CD8-positive, alpha-beta memory T cell (primary cell): ENCODE results near the gene GSTO1. TPM values are rescaled to one million over a fixed set of nuclear protein-coding genes. Genes with fewer than 3 reads are reported as not detected.

Experiments used
- CTCF ChIA-PET: fragments of 350-600 bp; sonication (Branson Sonifier 250); formaldehyde crosslinking; loops from one replicate; lab custom pipeline; 2021; ENCODE audit warnings: antibody characterized with exemption; lab: Charles Lee
- POLR2A ChIA-PET: fragments of 350-600 bp; sonication (Branson Sonifier 250); formaldehyde crosslinking; loops from one replicate; lab custom pipeline; 2021; ENCODE audit warnings: antibody characterized with exemption; lab: Charles Lee
- DNase-seq, 5 donors: peaks; one replicate each; pipeline versions ENCODE4 v3.0.0 to v3.0.0-alpha.2; 2020 to 2022; ENCODE audit warnings: mixed read lengths in 1 of 5
- H3K27ac ChIP-seq: one replicate; pipeline ENCODE4 v1.7.0; 2013; ENCODE audit warnings: low read depth, mild to moderate bottlenecking, low read length, moderate library complexity
- H3K27me3 ChIP-seq: 2 replicates; pipeline ENCODE4 v1.7.0; 2013; ENCODE audit warnings: low read length, mild to moderate bottlenecking; ENCODE audit not compliant: insufficient read depth, poor library complexity, severe bottlenecking
- H3K36me3 ChIP-seq: 2 replicates; pipeline ENCODE4 v1.7.0; 2013; ENCODE audit warnings: mild to moderate bottlenecking, low read length, moderate library complexity; ENCODE audit not compliant: insufficient read depth
- H3K4me1 ChIP-seq: 2 replicates; pipeline ENCODE4 v1.7.0; 2013; ENCODE audit warnings: mild to moderate bottlenecking, low read length, moderate library complexity; ENCODE audit not compliant: insufficient read depth
- H3K4me3 ChIP-seq: 2 replicates; pipeline ENCODE4 v1.7.0; 2013; ENCODE audit warnings: mild to moderate bottlenecking, low read length
- H3K9me3 ChIP-seq: 2 replicates; pipeline ENCODE4 v1.7.0; 2013; ENCODE audit warnings: mild to moderate bottlenecking, low read length
- H3K27ac Mint-ChIP-seq, 8 donors: one replicate each; pipeline ENCODE4 v1.8.0; 2020 to 2021; ENCODE audit warnings: mixed read lengths in 8 of 8, mild to moderate bottlenecking in 6 of 8, inconsistent platforms in 3 of 8, moderate library complexity in 3 of 8
- H3K27me3 Mint-ChIP-seq, 2 donors: one replicate each; pipeline ENCODE4 v1.8.0; 2020 to 2021; ENCODE audit warnings: mixed read lengths in 2 of 2, mild to moderate bottlenecking in 1 of 2, moderate library complexity in 1 of 2
- H3K36me3 Mint-ChIP-seq, 3 donors: one replicate each; pipeline ENCODE4 v1.8.0; 2020 to 2021; ENCODE audit warnings: mixed read lengths in 3 of 3, inconsistent platforms in 1 of 3, mild to moderate bottlenecking in 1 of 3
- H3K4me1 Mint-ChIP-seq, 3 donors: one replicate each; pipeline ENCODE4 v1.8.0; 2020 to 2021; ENCODE audit warnings: mixed read lengths in 3 of 3, inconsistent platforms in 1 of 3, mild to moderate bottlenecking in 1 of 3
- H3K4me3 Mint-ChIP-seq, 7 donors: one replicate each; pipeline ENCODE4 v1.8.0; 2020 to 2021; ENCODE audit warnings: mixed read lengths in 7 of 7, mild to moderate bottlenecking in 6 of 7, moderate library complexity in 4 of 7, inconsistent platforms in 2 of 7
- H3K9me3 Mint-ChIP-seq, 5 donors: one replicate each; pipeline ENCODE4 v1.8.0; 2020 to 2022; ENCODE audit warnings: mixed read lengths in 5 of 5, mild to moderate bottlenecking in 3 of 5, moderate library complexity in 2 of 5, inconsistent platforms in 1 of 5
- polyA plus RNA-seq: library from polyadenylated mRNA; unstranded; fragments of 300-500 nt; fragmentation: Illumina TruSeq; gene quantifications from one replicate; pipeline ENCODE4 v1.2.3, GENCODE V29; 2021
- total RNA-seq, 2 experiments: library from RNA; stranded (reverse); gene quantifications; one replicate each; pipeline ENCODE4 v1.2.3, GENCODE V29; 2021

Gene GSTO1
- total and polyA plus RNA-seq, 3 experiments from 2014 or later = 122 to 167 (median 122) TPM

DNA sequence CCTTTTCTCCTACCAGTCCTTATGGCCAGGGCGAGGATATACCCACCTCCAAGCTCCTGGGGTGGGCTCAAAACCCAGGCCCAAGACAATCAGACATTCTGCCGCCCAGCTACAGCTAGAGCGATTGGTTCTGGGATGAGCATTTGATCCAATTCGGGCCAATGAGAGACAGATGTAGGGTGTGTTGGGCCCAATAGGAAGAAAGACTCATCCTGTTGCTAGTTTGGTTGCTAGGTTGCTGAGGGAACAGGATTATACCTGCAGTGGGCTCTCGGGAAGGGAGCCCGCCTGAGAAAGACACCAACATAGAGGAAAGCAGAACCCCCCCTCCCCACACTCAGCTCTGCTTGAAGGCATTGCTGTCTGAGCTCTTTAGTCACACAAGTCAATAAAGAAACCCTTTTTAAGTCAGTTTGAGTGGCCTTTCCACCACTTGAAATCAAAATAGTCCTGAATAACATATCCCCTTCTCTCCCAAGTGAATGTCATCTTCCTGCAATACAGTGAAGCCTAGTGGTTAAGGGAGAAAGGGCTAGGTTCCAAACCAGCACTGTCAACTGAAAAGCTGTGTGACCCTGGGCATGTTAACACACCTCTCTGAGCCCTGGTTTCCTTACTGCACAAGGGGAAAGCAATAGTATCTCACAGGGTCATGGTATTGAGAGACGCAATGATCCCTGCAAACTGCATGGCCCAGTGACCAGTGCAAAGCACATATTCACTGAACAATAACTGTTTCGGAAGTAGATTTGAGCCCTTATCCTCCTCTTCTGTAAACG lies 61.8 kb downstream of the GSTO1 start:
- Histone ChIP-seq H3K36me3 (peaks cover 28% of the 10 kb centered on the region), H3K4me3 (no peak overlapping the region), H3K9me3 (no peaks in the 10 kb centered on the region), H3K27me3 (no peaks in the 10 kb centered on the region), H3K27ac (no peak overlapping the region), H3K4me1 (peaks cover 36% of the 10 kb centered on the region)
- ChIA-PET POLR2A (no interaction called here), CTCF (interaction anchor here (1.3 kb wide), 1 partner anchor 25 kb away, joined by 3 read pairs; no protein-coding TSS in a partner anchor)
- Mint-ChIP-seq H3K9me3 (no peaks in the 10 kb centered on the region), H3K4me3 (no peak overlapping the region), H3K27ac (peak overlapping the region in 1 of 8 donors; percentile 60), H3K4me1 (peaks cover 36 to 49% (median 40%) of the 10 kb centered on the region in 3 donors), H3K27me3 (peaks cover 0 to 1% of the 10 kb centered on the region in 2 donors), H3K36me3 (peaks cover 0 to 61% (median 10%) of the 10 kb centered on the region in 3 donors)
- no peak for DNase-seq

Other genes starting within 250 kb of the GSTO1 start
- not detected for gene COL17A1, start 169.0 kb upstream of the GSTO1 start, total RNA-seq
- not detected for gene COL17A1, start 169.0 kb upstream of the GSTO1 start, polyA plus RNA-seq
- gene SFR1, start 132.7 kb upstream of the GSTO1 start, total RNA-seq = 10 to 100 TPM; 13.6 to 15.5 TPM
- gene SFR1, start 132.7 kb upstream of the GSTO1 start, polyA plus RNA-seq = 13.7 TPM
- under 1 TPM in 1 of 2 experiments, not detected in 1; 0.07 TPM for gene CFAP43, start 22.5 kb upstream of the GSTO1 start, total RNA-seq
- gene CFAP43, start 22.5 kb upstream of the GSTO1 start, polyA plus RNA-seq = not detected
- 1 to 10 TPM in 1 of 2 experiments, under 1 TPM in 1; 0.93 to 1.1 TPM for gene GSTO2, start 14.3 kb downstream of the GSTO1 start, total RNA-seq
- 0.60 TPM for gene GSTO2, start 14.3 kb downstream of the GSTO1 start, polyA plus RNA-seq
- gene ITPRIP, start 83.6 kb downstream of the GSTO1 start, total RNA-seq = 10 to 100 TPM; 12.8 to 13.1 TPM
- 23.1 TPM for gene ITPRIP, start 83.6 kb downstream of the GSTO1 start, polyA plus RNA-seq
- under 1 TPM in 1 of 2 experiments, not detected in 1; 0.07 TPM for gene CFAP58, start 98.9 kb downstream of the GSTO1 start, total RNA-seq
- not detected for gene CFAP58, start 98.9 kb downstream of the GSTO1 start, polyA plus RNA-seq